Stimulated activated CD4-positive, alpha-beta T cell treated with anti-CD3 and anti-CD28 coated beads, TNF-alpha, amount 100 ng/mL, for 48 hours (primary cell): Measurements from ENCODE around the gene EOMES.
"Not testable (repeated sequence)": the region's sequence is repeated elsewhere in the genome, so short reads cannot be mapped to it uniquely, and the experiment has no call there.

Experiments
- DNase-seq, 3 donors: peaks; one replicate each; pipeline ENCODE4 v3.0.0-alpha.2; 2020; ENCODE audit warnings: low read depth in 3 of 3

Gene EOMES

GRCh38 chr3:27721717-27722564 is at the start of gene EOMES:
EOMES (minus strand) TSS chr3:27722323; CDS start chr3:27722294, 29 bp downstream.
- DNase-seq, result peak in 2 of 3 donors; percentile 38 to 60

GRCh38 chr3:27770384-27770783 is 48.3 kb upstream of the EOMES start:
- not testable (repeated sequence) for DNase-seq

GRCh38 chr3:27767000-27767399 is 44.9 kb upstream of the EOMES start:
- no peak for DNase-seq

- peak in 2 of 3 donors; percentile 3 to 8 for DNase-seq
Measured at GRCh38 chr3:27758083-27758482, 36.0 kb upstream of the EOMES start.

GRCh38 chr3:27756877-27757276 is 34.8 kb upstream of the EOMES start:
- no peak for DNase-seq

- DNase-seq, result no peak
Measured at GRCh38 chr3:27752926-27753325, 30.8 kb upstream of the EOMES start.

GRCh38 chr3:27749643-27750042 is 27.5 kb upstream of the EOMES start:
- DNase-seq, result no peak

GRCh38 chr3:27746838-27747237 is 24.7 kb upstream of the EOMES start:
- no peak for DNase-seq

GRCh38 chr3:27740854-27741253 is 18.7 kb upstream of the EOMES start:
- DNase-seq, result no peak

- DNase-seq, result no peak
Measured at GRCh38 chr3:27737091-27737490, 15.0 kb upstream of the EOMES start.

GRCh38 chr3:27730774-27731659 is 8.9 kb upstream of the EOMES start:
- no peak for DNase-seq

- DNase-seq, result no peak
Measured at GRCh38 chr3:27729748-27730611, 7.9 kb upstream of the EOMES start.

GRCh38 chr3:27729325-27729724 is 7.2 kb upstream of the EOMES start:
- no peak for DNase-seq

GRCh38 chr3:27728195-27729087 is 6.3 kb upstream of the EOMES start:
- no peak for DNase-seq

- no peak for DNase-seq
Measured at GRCh38 chr3:27726240-27726639, 4.1 kb upstream of the EOMES start.

GRCh38 chr3:27724459-27725197 is 2.5 kb upstream of the EOMES start:
- no peak for DNase-seq

- DNase-seq, result no peak
Measured at GRCh38 chr3:27723815-27724458, 1.8 kb upstream of the EOMES start.

GRCh38 chr3:27723456-27723814 is 1.3 kb upstream of the EOMES start:
- DNase-seq, result no peak

GRCh38 chr3:27723001-27723445 is 900 bp upstream of the EOMES start:
- DNase-seq, result no peak
